GM23338 (cell line): Measurements from ENCODE around the gene MAP7D1.

ENCODE experiments used
- CTCF ChIP-seq, 2 experiments: fragments of 200-600 bp in 1 of 2; sonication (generic) in 1 of 2; conservative IDR thresholded peaks; 2 replicates each; pipeline versions ENCODE4 v1.5.1 to v1.6.1; 2016 to 2017; ENCODE audit warnings: antibody characterized with exemption in 2 of 2, low read depth in 2 of 2, mild to moderate bottlenecking in 2 of 2, moderate library complexity in 1 of 2
- EZH2 ChIP-seq: fragments of 200-600 bp; sonication (generic); IDR thresholded peaks from one replicate; pipeline ENCODE4 v1.8.0; 2017; ENCODE audit warnings: antibody characterized with exemption, mild to moderate bottlenecking, low read depth; ENCODE audit not compliant: unreplicated experiment
- EZH2phosphoT487 ChIP-seq: fragments of 200-600 bp; sonication (generic); IDR thresholded peaks from one replicate; pipeline ENCODE4 v1.8.1; 2018; ENCODE audit warnings: antibody characterized with exemption; ENCODE audit not compliant: unreplicated experiment
- POLR2AphosphoS5 ChIP-seq: IDR thresholded peaks from 2 replicates; pipeline ENCODE4 v1.6.1; 2016; ENCODE audit warnings: antibody characterized with exemption, low read depth
- ZNF114 ChIP-seq: fragments of 250-450 bp; sonication (Bioruptor Pico); IDR thresholded peaks from 2 replicates; pipeline ENCODE4 v1.5.0; 2020; ENCODE audit warnings: mild to moderate bottlenecking, moderate library complexity
- ZNF331 ChIP-seq: fragments of 250-450 bp; sonication (Bioruptor Pico); IDR thresholded peaks from 2 replicates; pipeline ENCODE4 v1.5.0; 2020; ENCODE audit warnings: low read depth, mild to moderate bottlenecking, moderate library complexity

GRCh38 chr1:36170643-36171412, 14.9 kb downstream of the MAP7D1 start:
- TF ChIP-seq CTCF (conservative IDR thresholded peaks at IDR 0.05; ENCODE audit: low read depth in 2 of 2) (no peak), POLR2AphosphoS5 (no peak), ZNF331 (no peak), EZH2 (no peak), ZNF114 (no peak), EZH2phosphoT487 (no peak)
